Measurements from ENCODE around the gene CD2AP.
"Not testable (repeated sequence)": the region's sequence is repeated elsewhere in the genome, so short reads cannot be mapped to it uniquely, and the experiment has no call there.

Gene CD2AP

GRCh38 chr6:47566602-47567001 lies 89.0 kb downstream of the CD2AP start:
- not testable (repeated sequence) for DNase-seq (ENCODE audit: low spot score)

GRCh38 chr6:47567586-47567985 lies 90.0 kb downstream of the CD2AP start:
- no peak for DNase-seq (ENCODE audit: low spot score)

GRCh38 chr6:47571488-47571887 lies 93.9 kb downstream of the CD2AP start:
- DNase-seq (ENCODE audit: low spot score) = no peak

GRCh38 chr6:47573109-47573508 lies 95.5 kb downstream of the CD2AP start:
- no peak for DNase-seq (ENCODE audit: low spot score)

- DNase-seq (ENCODE audit: low spot score) = no peak
Observed at GRCh38 chr6:47574789-47575188, 97.2 kb downstream of the CD2AP start.

GRCh38 chr6:47579040-47579439 lies 101.5 kb downstream of the CD2AP start:
- no peak for DNase-seq (ENCODE audit: low spot score)

GRCh38 chr6:47581591-47581990 lies 104.0 kb downstream of the CD2AP start:
- no peak for DNase-seq (ENCODE audit: low spot score)

GRCh38 chr6:47587493-47587892 lies 109.9 kb downstream of the CD2AP start:
- DNase-seq (ENCODE audit: low spot score) = no peak

- no peak for DNase-seq (ENCODE audit: low spot score)
Observed at GRCh38 chr6:47592131-47592840, 114.7 kb downstream of the CD2AP start.

- no peak for DNase-seq (ENCODE audit: low spot score)
Observed at GRCh38 chr6:47593979-47594378, 116.4 kb downstream of the CD2AP start.

- no peak for DNase-seq (ENCODE audit: low spot score)
Observed at GRCh38 chr6:47595785-47596184, 118.2 kb downstream of the CD2AP start.

GRCh38 chr6:47598367-47598766 lies 120.8 kb downstream of the CD2AP start:
- DNase-seq (ENCODE audit: low spot score) = no peak

GRCh38 chr6:47599512-47599911 lies 121.9 kb downstream of the CD2AP start:
- no peak for DNase-seq (ENCODE audit: low spot score)

GRCh38 chr6:47603227-47603626 lies 125.6 kb downstream of the CD2AP start:
- DNase-seq (ENCODE audit: low spot score) = no peak

- no peak for DNase-seq (ENCODE audit: low spot score)
Observed at GRCh38 chr6:47603995-47604394, 126.4 kb downstream of the CD2AP start.

- DNase-seq (ENCODE audit: low spot score) = no peak
Observed at GRCh38 chr6:47621838-47622449, 144.4 kb downstream of the CD2AP start.

GRCh38 chr6:47626782-47627181 lies 149.2 kb downstream of the CD2AP start:
- no peak for DNase-seq (ENCODE audit: low spot score)

- no peak for DNase-seq (ENCODE audit: low spot score)
Observed at GRCh38 chr6:47628448-47629272, 151.1 kb downstream of the CD2AP start.

GRCh38 chr6:47629954-47630353 lies 152.4 kb downstream of the CD2AP start:
- DNase-seq (ENCODE audit: low spot score) = no peak

GRCh38 chr6:47630587-47630986 lies 153.0 kb downstream of the CD2AP start:
- DNase-seq (ENCODE audit: low spot score) = no peak

GRCh38 chr6:47631269-47631772 lies 153.7 kb downstream of the CD2AP start:
- no peak for DNase-seq (ENCODE audit: low spot score)

- no peak for DNase-seq (ENCODE audit: low spot score)
Observed at GRCh38 chr6:47631797-47632196, 154.2 kb downstream of the CD2AP start.

GRCh38 chr6:47633141-47633540 lies 155.6 kb downstream of the CD2AP start:
- DNase-seq (ENCODE audit: low spot score) = no peak

All from HuH-7.5 (cell line).